ENCODE results near the gene SRCIN1.
"Not testable (repeated sequence)": the region's sequence is repeated elsewhere in the genome, so short reads cannot be mapped to it uniquely, and the experiment has no call there.

Gene SRCIN1

DNA sequence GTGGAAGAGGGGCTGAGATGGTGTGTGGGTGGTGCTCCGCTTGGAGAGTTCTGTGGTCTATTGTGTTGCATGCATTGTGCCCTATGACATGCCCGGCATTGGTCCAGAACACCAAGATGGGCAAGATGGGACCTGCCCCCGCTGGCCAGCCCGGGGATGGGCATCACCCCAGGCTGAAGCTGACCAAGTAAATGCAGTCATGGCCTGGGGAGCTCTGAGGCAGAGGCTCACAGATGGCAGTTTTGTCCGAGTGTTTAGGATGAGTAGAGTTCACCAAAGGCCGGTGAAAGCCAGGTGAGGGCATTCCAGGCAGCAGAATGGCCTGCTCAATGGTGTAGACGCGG is 123.1 kb downstream of the SRCIN1 start:
- Histone ChIP-seq H3K27ac (ENCODE audit: low read length, poor library complexity, severe bottlenecking) (peak overlapping the region; percentile 84), H3K4me1 (ENCODE audit: control insufficient read depth, insufficient read depth, low read depth, low read length) (peaks cover 50% of the 10 kb centered on the region), H2AK5ac (ENCODE audit: low read length, severe bottlenecking) (peak overlapping the region; percentile 89), H3K36me3 (ENCODE audit: control insufficient read depth in 1 of 2, insufficient read depth in 2 of 2, low read depth in 1 of 2, low read length in 2 of 2) (peaks cover 53 to 59% of the 10 kb centered on the region in 2 experiments)
- 95% methylated on average over 5 of the region's 8 CpGs for WGBS
- not testable (repeated sequence) for H2AFZ ChIP-seq (ENCODE audit: low read depth, low read length); H3K79me1 ChIP-seq (replicated peaks; ENCODE audit: low read length, poor library complexity, severe bottlenecking); H3K14ac ChIP-seq (ENCODE audit: low read length in 2 of 2); H2BK120ac ChIP-seq (ENCODE audit: low read depth, low read length); H3K23ac ChIP-seq (ENCODE audit: low read length in 2 of 2); H3K4ac ChIP-seq (ENCODE audit: low read depth in 1 of 2, low read length in 2 of 2); H2BK12ac ChIP-seq (ENCODE audit: low read length in 2 of 2); H2BK5ac ChIP-seq (ENCODE audit: low read depth, low read length, poor library complexity, severe bottlenecking); H2BK15ac ChIP-seq (ENCODE audit: low read depth, poor library complexity, severe bottlenecking); H3K9me3 ChIP-seq (ENCODE audit: control insufficient read depth, low read length); H3K4me2 ChIP-seq (ENCODE audit: low read length, poor library complexity, severe bottlenecking); H3K27me3 ChIP-seq (ENCODE audit: control insufficient read depth in 1 of 2, insufficient read depth in 1 of 2, low read length in 2 of 2); H4K8ac ChIP-seq (ENCODE audit: low read length); H3K18ac ChIP-seq (ENCODE audit: low read depth in 1 of 2, low read length in 2 of 2); DNase-seq; H3K4me3 ChIP-seq (ENCODE audit: insufficient read depth in 1 of 2, low read depth in 1 of 2, low read length in 2 of 2); H3K9ac ChIP-seq (ENCODE audit: low read length); H4K91ac ChIP-seq (ENCODE audit: low read length)

DNA sequence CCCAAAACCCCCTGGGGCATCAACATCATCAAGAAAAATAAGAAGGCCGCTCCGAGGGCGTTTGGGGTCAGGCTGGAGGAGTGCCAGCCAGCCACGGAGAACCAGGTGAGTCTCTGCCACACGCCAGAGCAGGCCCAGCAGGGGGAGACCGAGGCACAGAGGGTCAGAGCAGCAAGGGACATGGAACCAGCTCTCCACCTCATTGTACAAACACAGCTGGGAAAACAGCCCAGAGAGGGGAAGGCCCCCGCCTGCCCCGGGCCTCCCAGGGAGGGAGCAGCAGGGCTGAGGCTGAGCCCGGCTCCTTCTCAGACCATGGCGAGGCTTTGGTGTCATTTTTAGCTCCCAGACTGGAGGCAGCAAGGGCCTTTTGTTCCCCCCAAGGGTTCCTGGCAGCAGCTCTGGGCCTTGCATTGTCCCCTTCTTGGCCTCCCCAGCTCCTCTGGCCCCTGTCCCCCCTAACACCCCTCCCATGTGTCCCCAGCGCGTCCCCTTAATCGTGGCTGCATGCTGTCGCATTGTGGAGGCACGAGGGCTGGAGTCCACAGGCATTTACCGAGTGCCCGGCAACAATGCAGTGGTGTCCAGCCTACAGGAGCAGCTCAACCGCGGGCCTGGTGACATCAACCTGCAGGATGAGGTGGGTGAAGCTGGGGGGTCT is 123.6 kb downstream of the SRCIN1 start:
- Histone ChIP-seq H3K4me1 (ENCODE audit: control insufficient read depth, insufficient read depth, low read depth, low read length) (peaks cover 50% of the 10 kb centered on the region), H2BK5ac (ENCODE audit: low read depth, low read length, poor library complexity, severe bottlenecking) (peak overlapping the region; percentile 75), H3K36me3 (ENCODE audit: control insufficient read depth in 1 of 2, insufficient read depth in 2 of 2, low read depth in 1 of 2, low read length in 2 of 2) (peaks cover 53 to 63% of the 10 kb centered on the region in 2 experiments), H3K27ac (ENCODE audit: low read length, poor library complexity, severe bottlenecking) (peak overlapping the region; percentile 84), H2AK5ac (ENCODE audit: low read length, severe bottlenecking) (peak overlapping the region; percentile 23)
- DNase-seq; H3K4ac ChIP-seq (ENCODE audit: low read depth in 1 of 2, low read length in 2 of 2); H2AFZ ChIP-seq (ENCODE audit: low read depth, low read length); H3K9ac ChIP-seq (ENCODE audit: low read length); H3K14ac ChIP-seq (ENCODE audit: low read length in 2 of 2); H3K18ac ChIP-seq (ENCODE audit: low read depth in 1 of 2, low read length in 2 of 2); H3K4me3 ChIP-seq (ENCODE audit: insufficient read depth in 1 of 2, low read depth in 1 of 2, low read length in 2 of 2); H3K4me2 ChIP-seq (ENCODE audit: low read length, poor library complexity, severe bottlenecking); H4K91ac ChIP-seq (ENCODE audit: low read length); H3K27me3 ChIP-seq (ENCODE audit: control insufficient read depth in 1 of 2, insufficient read depth in 1 of 2, low read length in 2 of 2); H2BK15ac ChIP-seq (ENCODE audit: low read depth, poor library complexity, severe bottlenecking); H3K9me3 ChIP-seq (ENCODE audit: control insufficient read depth, low read length); H3K79me1 ChIP-seq (replicated peaks; ENCODE audit: low read length, poor library complexity, severe bottlenecking); H2BK120ac ChIP-seq (ENCODE audit: low read depth, low read length); H3K23ac ChIP-seq (ENCODE audit: low read length in 2 of 2); H2BK12ac ChIP-seq (ENCODE audit: low read length in 2 of 2); H4K8ac ChIP-seq (ENCODE audit: low read length): not testable (repeated sequence)
- WGBS = 100% methylated on average over 19 of the region's 19 CpGs
